Activated effector memory CD4-positive, alpha-beta T cell treated with Interleukin-2 at 50 U/mL for 16 hours (primary cell): ENCODE measurements around the gene DGCR6.
"Not testable (repeated sequence)": the region's sequence is repeated elsewhere in the genome, so short reads cannot be mapped to it uniquely, and the experiment has no call there.

Experiments
- DNase-seq: peaks from one replicate; pipeline ENCODE4 v3.0.0-alpha.2; 2020

Gene DGCR6

DNA sequence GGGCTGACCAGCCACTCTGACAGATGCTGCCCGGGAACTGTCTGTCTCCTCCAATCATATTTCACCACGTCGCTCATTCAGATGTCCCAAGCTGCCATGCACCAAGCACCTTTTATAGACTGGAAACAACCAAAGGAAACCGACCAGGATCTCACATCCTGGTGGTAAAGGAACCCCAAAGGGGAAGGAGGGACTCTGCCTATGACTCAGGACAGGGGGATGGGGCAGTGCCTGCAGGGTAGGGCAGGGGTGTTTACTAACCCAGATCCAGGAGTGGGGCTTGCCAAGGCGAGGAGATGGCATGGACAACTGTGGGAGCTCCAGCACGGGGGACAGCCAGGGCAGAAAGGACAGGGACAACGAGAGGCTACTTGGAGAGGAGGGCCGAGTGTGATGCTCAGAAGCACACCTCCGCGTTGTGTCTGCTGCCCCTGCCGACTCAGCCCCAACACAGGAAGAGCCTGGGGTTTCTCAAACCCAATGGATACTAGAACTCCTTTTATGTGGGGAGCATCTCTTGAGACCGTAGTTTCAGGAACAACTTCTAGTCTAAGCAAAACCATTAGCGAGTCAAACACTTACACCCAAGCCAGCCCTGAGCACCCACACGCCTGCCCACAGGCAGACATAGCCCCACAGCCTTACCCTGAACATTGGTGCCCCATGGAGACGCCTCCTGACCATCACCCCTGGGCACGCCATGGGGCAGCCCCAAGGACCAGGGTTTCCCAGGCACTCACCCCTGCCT is 26.0 kb downstream of the DGCR6 start:
- DNase-seq, result no peak

DNA sequence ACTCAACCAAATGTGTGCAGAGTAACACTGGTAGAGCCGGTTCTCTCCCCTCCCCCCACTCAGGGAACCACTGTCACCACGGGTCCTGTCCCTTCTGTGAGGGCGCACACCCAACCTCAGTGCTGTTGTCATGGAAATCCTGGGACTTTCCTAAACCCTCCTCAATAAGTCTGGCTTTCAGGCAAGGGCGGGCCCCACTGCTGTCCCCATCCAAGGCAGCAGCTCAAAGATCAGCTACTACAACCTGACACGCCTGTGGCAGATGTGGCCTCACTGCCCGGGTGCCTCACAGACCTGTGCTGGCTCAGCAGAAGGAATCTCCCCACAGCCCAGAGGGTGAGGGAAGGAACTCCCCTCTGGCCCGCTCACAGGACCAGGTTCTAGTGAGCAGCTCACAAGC is 27.8 kb downstream of the DGCR6 start:
- DNase-seq, result no peak

DNA sequence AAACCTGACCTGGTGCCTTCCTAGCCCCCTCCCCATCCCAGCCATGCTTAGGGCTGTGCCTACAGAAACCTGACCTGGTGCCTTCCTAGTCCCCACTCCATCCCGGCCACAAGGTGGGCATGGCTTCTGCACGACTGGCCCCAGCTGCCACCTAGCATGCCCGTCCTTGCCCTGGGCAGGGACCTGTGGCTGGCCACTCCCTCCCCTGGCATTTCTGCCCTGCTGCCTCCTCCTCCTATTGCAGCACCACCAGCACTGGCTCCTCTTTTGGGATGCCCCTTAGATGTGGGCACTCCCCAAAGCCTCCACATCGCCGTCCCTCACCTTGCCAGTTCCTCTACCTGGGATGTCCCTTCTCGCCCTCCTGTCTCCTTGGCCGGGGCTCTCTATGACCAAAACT is 28.6 kb downstream of the DGCR6 start:
- not testable (repeated sequence) for DNase-seq

DNA sequence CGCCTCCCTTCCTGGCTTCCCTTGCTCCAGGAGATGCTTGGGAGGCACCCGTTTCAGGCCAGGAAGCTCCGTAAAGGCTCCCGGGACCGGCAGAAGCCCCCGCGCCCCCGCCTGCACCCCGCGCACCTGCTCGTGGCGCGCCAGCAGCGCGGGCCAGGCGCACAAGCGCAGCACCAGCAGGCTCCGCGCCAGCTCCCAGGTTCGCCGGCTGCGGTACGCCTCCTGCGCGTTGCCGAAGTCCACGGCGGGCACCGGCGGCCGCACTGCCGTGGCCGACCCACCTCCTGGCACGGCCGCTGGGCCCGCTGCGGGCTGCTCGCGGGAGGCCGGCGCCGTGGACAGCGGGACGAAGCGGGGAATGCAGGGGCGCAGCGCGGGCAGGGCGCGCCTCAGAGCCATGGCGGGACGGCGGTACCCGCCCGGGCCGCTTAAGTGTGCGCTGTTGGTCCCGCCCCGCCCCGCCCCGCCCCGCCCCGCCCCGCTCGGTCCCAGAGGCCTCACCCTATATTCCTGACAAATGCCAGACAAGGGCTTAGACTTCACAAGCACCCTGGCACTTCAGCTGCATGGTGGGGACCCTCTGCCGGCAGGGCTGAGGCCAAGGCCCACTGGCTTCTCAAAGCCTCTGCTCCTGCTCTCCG is 29.9 kb downstream of the DGCR6 start, which contains the start of gene PRODH:
Gene PRODH, minus strand, starts transcription at position 405 of the 641 bp plus-strand sequence. Its CDS starts 6 bp downstream, at position 399.
- DNase-seq, result no peak

DNA sequence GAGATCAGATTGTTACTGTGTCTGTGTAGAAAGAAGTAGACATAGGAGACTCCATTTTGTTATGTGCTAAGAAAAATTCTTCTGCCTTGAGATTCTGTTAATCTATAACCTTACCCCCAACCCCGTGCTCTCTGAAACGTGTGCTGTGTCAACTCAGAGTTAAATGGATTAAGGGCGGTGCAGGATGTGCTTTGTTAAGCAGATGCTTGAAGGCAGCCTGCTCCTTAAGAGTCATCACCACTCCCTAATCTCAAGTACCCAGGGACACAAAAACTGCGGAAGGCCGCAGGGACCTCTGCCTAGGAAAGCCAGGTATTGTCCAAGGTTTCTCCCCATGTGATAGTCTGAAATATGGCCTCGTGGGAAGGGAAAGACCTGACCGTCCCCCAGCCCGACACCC is 32.6 kb downstream of the DGCR6 start:
- DNase-seq, result not testable (repeated sequence)

DNA sequence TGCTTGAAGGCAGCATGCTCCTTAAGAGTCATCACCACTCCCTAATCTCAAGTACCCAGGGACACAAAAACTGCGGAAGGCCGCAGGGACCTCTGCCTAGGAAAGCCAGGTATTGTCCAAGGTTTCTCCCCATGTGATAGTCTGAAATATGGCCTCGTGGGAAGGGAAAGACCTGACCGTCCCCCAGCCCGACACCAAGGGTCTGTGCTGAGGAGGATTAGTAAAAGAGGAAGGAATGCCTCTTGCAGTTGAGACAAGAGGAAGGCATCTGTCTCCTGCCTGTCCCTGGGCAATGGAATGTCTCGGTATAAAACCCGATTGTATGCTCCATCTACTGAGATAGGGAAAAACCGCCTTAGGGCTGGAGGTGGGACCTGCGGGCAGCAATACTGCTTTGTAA is 41.0 kb downstream of the DGCR6 start:
- DNase-seq, result not testable (repeated sequence)

DNA sequence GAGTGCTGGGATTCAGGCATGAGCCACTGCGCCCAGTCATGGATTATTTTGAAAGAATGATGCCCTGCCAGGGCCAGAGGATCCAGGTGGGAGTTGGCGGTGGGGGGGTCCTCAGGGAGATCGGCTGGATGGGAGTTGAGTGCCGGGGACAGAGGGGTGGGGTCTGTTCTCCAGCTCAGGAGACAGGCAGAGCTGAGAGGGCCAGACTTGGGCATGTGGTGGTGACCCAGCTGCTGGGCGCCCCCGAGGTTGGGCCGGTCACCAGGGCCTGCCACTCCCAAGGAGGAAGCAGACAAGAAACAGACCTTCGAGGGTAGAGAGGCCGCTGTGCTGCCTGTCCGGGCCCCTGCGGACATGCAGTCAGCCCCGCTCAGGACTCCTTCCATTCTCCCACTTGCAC is 41.8 kb downstream of the DGCR6 start:
- no peak for DNase-seq

DNA sequence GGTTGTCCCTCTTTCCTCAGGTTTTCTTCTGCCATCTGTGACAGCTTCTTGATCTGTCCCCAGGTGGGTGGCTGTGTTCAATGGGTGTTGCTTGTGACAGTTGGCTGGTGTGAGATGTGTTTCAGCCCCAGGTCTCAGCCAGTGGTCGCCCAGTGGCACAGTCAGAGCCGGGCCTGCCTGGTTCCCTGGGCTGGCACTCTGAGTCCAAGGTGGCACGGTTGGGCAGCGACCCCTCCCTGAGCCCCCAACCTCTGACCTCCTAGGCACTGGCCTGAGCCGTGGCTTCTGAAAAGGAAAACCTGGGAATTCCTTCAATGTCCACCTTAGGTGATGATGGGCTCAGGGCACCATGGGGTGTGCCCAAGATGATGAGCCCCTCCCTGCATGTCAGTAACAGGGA is 44.0 kb downstream of the DGCR6 start:
- no peak for DNase-seq

DNA sequence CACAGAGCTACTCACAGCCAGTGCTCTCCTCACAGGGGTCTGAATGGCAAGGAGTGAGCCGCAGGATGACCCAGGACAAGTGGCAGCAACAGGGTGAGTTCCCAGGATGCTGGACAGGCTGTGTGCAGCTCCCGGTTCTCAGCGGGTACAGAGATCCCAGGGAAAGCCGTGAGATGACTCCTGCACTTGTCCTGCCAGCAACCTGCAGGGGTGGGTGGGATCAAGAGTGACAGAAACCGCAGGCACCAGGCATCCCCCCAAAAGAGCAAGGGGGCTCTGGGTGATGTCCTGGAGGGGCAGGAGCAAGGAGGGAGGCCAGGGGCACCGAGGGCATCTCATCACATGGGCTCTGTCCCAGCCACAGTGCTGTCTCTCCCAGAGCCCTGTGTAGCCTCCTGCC is 45.9 kb downstream of the DGCR6 start:
- DNase-seq, result no peak

DNA sequence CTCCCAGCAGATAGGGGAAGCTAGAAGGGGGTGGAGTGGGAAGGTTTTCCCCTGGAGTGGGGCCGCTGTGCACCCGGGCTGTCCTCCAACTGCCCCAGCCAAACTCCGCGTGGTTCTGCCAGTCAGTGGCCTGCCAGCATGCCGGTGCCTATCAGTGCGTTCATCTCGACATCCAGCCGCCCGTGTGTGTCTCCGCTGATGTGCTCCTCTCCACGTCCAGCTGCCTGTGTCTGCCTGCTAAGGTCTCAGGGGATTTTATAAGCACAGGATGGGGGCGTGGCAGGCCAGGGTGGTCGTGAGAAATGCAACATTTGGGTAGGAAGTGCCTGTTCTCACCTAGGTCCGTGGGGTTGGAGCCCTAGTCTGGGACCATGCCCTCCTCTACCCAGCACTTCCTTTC is 47.0 kb downstream of the DGCR6 start:
- DNase-seq, result not testable (repeated sequence)

DNA sequence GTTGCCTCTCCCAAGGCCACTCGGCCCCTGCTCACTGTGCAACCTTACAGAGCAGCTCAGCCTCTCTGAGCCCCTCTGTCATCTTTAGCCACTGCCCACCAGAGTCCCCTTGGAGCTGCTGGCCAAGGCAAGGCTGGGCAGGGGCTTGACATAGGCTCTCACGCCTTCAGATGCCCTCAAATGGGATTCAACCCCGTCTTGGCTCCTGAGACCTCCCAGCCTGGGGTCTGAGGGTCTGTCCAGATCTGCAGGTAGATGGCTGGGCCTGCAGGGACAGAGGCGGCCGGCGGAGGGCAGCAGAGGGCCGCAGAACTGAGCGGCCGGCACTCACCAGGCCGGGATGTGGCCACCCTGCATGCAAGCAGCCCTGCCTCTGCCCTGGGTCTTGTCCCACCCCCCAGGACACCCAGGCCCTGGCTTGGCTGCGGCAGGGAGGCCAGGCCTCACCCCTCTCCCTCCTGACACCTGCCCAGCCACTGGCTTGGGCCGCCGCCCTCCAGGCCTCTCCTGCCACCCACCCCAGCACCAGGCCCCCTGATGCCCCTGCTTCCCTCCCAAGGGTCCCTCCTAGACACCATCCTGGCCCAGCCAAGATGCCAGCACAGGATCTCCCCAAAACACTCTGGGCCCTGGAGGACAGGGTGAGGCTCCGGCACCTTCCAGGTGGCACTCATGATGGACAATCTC is 48.3 kb downstream of the DGCR6 start:
- DNase-seq, result peak; percentile 34

DNA sequence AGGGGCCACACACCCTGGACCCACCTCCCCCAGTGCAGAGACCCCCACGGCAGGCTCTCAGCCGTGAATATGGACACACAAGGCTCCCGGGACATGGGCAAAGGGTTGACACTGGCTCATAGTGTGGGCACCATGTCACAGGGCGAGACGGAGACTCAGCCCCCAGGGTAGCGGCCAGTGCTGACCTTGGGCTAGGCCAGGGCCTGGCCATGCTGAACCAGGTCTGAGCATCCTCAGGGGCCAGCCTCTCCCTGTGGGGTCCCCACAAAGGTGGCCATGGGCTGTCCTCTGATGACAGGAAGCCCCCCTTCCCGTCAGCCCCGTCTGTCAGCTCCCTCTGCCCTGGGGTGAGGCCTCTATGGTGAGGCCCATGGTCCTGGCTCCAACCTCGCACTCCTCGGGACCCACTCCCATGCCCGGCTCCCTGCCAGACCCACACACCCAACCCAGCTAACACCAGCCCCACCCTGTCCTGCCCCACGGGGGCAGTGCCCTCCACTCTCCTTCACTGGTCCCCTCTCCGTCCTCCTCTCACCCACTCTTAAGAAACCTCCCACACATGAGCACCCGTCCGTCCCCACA is 49.0 kb downstream of the DGCR6 start:
- no peak for DNase-seq

DNA sequence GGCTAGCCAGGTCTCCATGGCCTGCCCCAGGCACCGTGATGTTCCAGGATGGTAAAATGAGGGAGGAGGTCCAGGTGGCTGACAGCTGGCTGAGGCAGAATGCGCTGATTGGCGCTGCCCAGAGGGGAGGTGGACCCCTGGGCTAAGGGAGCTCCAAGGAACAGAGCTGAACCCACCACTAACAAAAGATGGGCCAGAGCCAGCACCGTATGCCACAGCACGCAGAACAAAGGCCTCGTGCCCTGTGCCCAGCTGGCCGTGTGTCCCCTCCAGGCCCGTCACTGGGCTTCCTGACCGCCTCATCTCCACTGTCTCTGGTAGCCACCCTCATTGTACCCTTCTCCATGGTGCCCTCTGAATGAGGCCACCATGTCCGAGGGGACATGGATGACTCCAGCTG is 49.6 kb downstream of the DGCR6 start:
- no peak for DNase-seq

DNA sequence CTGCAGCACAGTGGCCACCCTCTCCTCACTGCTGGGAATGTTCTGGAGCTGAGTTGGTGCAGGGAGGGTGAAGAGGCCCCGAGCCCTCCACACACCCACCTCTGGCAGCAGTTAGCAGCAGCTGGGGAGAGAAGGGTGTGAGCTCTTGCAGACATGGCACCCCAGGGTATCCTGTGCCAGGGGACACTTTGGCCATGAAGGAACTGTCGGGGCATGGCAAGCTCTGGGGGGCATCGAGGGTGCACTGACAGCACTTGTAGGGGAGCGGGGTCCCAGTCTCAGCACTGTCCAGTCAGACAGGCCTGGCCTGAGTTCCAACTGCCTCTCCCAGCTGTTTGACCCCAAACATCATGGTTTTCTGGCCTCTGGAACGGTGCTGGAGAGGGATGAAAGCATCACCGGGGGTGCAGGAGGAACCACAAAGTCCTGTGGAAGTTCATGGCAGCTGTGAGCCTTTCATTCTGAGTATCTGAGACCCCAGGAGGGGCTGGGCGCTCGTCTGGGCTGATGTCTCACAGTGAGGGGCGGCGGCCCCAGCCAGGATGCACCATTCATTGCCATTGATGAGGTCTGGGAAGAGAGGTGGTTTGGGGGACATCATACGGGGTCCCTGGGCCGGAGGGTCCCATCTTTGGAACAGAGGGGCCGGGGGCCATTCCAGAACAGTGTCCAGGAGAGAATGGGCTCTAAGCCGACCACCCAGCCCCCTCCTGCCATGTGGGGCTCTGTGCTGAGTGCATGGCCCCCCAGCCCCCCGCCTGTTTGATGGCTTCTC is 50.2 kb downstream of the DGCR6 start:
- not testable (repeated sequence) for DNase-seq

DNA sequence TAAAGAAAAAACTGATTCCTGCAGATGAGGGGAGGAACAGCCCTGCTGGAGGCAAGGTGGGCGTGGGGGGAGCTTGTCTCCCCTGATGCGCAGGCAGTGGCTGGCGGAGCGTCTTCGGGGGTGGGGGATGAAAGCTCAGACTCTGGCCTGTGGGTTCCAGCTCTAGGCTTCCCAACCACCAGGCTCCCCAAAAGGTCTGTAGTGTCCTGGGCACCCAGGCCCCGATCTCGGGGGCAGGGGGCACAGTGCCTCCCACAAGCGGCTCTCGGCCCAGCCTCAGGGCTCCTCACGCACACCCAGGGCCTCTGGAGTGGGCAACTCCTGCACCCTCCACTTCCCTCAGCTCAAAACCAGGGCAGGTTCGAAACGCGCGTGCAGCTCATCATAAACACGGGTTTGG is 50.8 kb downstream of the DGCR6 start:
- not testable (repeated sequence) for DNase-seq

DNA sequence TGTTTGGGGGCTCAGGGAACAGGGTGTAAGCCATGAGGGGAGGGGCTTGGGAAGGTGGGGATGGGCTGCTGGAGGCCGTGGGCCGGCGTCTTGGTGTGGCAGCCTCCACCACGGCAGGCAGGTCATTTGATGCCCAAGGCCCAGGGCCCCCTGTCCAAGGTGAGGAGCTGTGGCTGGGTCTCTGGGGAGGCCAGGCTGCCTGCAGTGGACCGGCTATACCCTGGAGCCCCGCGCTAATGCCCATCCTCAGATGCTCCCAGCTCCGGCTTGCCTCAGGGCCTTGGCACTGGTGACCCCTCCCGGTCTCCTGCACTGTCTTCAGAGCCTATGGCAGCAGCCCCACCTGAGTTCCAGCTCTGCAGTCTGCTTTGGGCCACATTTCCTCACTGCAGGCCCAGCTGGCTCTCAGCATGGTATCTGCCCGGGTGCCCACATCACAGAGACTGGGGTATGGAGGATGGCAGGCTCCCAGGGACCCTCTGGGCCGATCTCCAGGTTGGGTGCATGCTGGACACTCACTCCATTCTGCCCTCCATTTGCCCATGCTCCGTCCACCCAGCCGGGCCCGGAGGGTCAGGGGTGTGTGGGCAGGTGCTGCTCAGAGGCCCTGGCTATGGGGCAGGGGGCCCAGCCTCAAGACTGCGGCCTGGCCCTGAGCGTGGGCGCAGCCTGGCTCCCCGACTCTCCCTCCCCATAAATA is 51.7 kb downstream of the DGCR6 start:
- not testable (repeated sequence) for DNase-seq

DNA sequence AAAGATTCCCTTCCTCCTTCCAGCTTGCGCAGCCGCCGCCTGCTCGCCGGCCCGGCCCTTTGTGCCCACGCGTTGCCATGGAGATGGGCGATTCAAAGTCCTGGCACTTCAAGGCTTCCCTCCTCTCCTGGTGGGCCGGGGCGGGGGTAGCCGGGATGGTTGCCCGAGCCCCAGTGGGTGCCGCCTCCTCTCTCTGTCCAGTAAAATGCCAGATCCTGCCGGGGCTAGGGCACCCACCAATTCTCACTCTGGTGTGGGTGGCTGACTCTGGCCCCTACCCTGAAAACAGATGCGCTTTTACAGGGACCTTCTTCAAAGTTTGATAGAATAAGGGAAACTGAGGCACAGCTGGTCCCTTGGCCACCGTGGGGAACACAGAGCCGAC is 52.2 kb downstream of the DGCR6 start:
- not testable (repeated sequence) for DNase-seq

DNA sequence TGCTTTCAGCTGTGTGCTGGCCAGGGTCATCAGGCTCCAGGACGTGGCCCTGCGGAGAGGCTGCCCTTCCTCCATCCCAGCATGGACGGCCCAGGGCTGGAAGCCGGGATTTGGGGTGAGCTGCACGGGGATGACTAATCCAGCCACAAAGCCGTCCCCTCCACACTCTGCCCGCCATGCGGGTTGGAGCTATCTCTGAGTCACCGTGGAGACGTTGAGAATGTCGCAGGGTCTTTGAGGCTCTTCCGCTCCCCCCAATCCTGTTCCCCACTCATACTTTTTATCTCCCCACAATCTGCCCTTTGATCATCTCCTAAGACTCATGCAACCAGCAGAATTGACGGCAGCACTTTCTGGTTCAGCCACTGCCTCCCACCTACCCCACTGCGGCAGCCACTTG is 52.6 kb downstream of the DGCR6 start:
- not testable (repeated sequence) for DNase-seq

DNA sequence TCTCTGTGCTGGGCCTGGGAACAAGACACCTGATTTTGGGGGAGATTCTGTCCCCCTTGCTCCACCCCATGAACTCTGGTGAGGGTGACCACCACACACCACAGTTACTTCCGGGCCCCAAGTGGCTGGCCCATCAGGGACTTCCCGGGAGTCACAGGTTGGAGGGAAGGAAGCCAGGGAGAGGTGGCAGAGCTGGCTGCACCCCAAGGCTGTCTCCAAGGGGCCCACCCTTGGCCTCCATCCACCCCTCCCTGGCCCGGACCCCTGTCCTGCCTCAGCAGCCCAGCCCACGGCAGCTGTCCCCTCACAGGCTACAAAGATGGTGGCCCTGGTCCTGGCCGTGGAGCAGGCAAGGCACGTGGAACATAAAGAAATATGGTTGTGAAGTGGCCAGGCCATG is 53.1 kb downstream of the DGCR6 start:
- DNase-seq, result not testable (repeated sequence)

DNA sequence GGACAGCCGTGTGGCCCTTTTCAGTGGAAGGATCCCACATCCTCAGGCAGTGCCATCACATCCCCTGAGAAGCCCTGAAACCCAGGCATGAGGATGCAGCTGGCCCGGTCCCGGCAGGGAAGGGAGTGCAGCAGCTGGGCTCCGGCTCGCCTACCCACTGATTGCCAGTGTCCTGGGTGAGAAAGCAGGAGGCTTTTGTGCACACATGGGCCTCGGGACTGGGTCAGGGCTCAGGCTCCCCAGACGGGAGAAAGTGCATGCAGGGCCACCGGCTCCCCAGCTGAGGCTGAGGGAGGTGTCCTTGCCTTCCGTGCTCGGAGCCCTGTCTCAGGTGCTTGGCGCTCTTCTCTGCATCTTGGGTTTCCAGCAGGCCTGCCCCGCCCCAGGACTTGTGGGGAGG is 53.6 kb downstream of the DGCR6 start:
- not testable (repeated sequence) for DNase-seq

DNA sequence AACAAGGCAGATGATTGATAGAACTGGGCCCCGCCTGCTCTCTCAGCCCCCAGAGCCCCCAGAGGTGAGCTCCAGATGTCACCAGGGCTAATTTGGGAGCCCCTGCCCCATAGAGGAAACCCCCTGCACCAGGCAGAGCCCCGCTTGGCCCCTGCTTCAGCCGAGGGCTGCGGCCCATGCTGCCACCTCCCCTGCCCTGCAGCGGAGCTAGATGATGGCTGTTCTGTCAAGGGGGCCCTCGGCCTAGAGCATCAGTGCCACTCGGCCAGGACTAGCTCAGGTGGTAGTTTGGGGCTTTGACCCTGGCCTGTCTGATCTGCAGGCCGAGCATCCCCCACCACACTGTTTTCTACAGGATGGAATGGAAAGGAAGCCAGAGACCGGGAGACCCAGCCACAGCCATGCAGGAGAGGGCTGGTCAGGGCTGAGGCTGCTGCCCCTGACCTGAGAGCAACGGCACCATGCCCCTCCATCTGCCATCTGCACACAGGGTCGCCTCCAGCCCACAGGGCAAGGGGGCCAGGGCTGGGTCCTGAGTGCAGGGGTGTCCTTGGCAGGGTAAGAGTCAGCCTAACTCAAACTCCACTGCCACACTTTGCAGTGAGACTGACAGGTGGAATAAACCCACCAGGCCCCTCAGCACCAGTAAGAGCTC is 54.2 kb downstream of the DGCR6 start:
- DNase-seq, result not testable (repeated sequence)

DNA sequence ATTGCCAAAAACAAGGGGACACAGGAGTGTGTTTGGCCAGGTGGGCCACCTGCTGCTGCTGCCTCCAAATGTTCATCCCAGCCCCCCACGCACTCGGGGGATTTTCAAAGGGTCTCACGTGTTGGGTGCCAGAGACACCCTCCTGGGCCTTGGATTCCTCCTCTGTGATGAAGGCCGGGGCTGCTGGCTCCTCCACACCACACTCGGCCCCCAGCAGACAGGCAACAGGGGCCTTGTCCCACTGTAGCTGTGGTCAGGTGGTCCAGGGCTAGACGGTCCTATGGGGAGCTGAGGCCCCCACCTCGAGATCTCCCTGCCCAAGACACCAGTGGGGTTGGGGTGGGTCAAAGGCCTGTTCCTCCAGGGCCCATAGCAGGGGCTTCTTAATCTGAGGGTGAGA is 55.1 kb downstream of the DGCR6 start:
- DNase-seq, result not testable (repeated sequence)
